ENCODE results near the gene TBCD. TPM values are rescaled to one million over a fixed set of nuclear protein-coding genes. Genes with fewer than 3 reads are reported as not detected.

TBCD gene
- total and polyA plus RNA-seq, 9 of the 15 experiments (the other 6 are each of a cell fraction or from before 2014, with no cell fraction given), result 8.9 to 98.5 (median 28.0) TPM

GRCh38 chr17:82914375-82914774, 162.5 kb downstream of the TBCD start:
- H3K36me3 ChIP-seq (ENCODE audit: control insufficient read depth, insufficient read depth, low read length), result peaks cover 39% of the 10 kb centered on the region; the same call in 2 of the 3 replicates
- H3K4me2 ChIP-seq (ENCODE audit: insufficient read depth, low read length), result no peak overlapping the region
- no peak overlapping the region for H3K9ac ChIP-seq (ENCODE audit: insufficient read depth in 1 of 2, low read depth in 2 of 2, low read length in 2 of 2)
- ATAC-seq (no peak), DNase-seq (ENCODE audit: extremely low read depth in 1 of 4, low spot score in 3 of 4) (no peak), FAIRE-seq (no peak)
- no peak overlapping the region for H2AFZ ChIP-seq (ENCODE audit: low read depth, low read length)
- H3K27me3 ChIP-seq (ENCODE audit: control insufficient read depth in 2 of 2, insufficient read depth in 2 of 2, low read length in 2 of 2), result no peaks in the 10 kb centered on the region
- ChIA-PET POLR2A (interaction anchor here (0.6 to 1.3 kb wide), 3 partner anchors 11 to 177 kb away, joined by 3 read pairs; no protein-coding TSS in a partner anchor), CTCF (ENCODE audit: low intra/inter-chr PET ratio) (interaction anchor here (0.8 kb wide), 1 partner anchor 133 kb away, joined by 3 read pairs; no protein-coding TSS in a partner anchor)
- 0 out of 3 replicates have a peak, but pooled peaks cover 2% of the 10 kb centered on the region for H3K79me2 ChIP-seq (ENCODE audit: control insufficient read depth, insufficient read depth, low read length)
- in situ Hi-C loops (cut with MboI) (no loop called here), intact Hi-C loops (cut with micrococcal nuclease) (no loop called here)
- no TSS peak for BruUV-seq (replicated peaks)
- no peak overlapping the region for H3K27ac ChIP-seq (ENCODE audit: extremely low read depth, low read depth, low read length)
- H3K4me3 ChIP-seq, result no peak overlapping the region
- no peak for TF ChIP-seq FUS (optimal IDR thresholded peaks at IDR 0.05; ENCODE audit: low read depth, low read length)
- TF ChIP-seq ZNF699 (CRISPR knock-in tag; IDR thresholded peaks at IDR 0.05; ENCODE audit: insufficient replicate concordance), result no peak
- TF ChIP-seq TOE1 (IDR thresholded peaks at IDR 0.05; ENCODE audit: borderline replicate concordance), result no peak
- TF ChIP-seq TOE1 (CRISPR knock-in tag; IDR thresholded peaks at IDR 0.05; ENCODE audit: borderline replicate concordance, low read depth), result no peak
- TF ChIP-seq POLR3G (IDR thresholded peaks at IDR 0.05; ENCODE audit: extremely low read depth, insufficient read length, insufficient replicate concordance), result no peak
- no peak for TF ChIP-seq DIDO1 (tag; IDR thresholded peaks at IDR 0.05; ENCODE audit: low read depth)
- TF ChIP-seq ESRRA (IDR thresholded peaks at IDR 0.05; ENCODE audit: borderline replicate concordance, low read depth), result no peak
- TF ChIP-seq FOXK1 (CRISPR knock-in tag; IDR thresholded peaks at IDR 0.05; ENCODE audit: borderline replicate concordance), result no peak
- no peak for TF ChIP-seq ZC3H11A (IDR thresholded peaks at IDR 0.05; ENCODE audit: low read depth, low read length)
- TF ChIP-seq NR2C2 (CRISPR knock-in tag; IDR thresholded peaks at IDR 0.05), result no peak
- TF ChIP-seq NR2C2 (tag; IDR thresholded peaks at IDR 0.05), result no peak
- no peak for TF ChIP-seq HDGF (IDR thresholded peaks at IDR 0.05)
- no peak for TF ChIP-seq PPARD (CRISPR knock-in tag; IDR thresholded peaks at IDR 0.05)
- TF ChIP-seq HMG20A (CRISPR knock-in tag; conservative IDR thresholded peaks at IDR 0.05), result no peak
- no peak for TF ChIP-seq ZEB2 (IDR thresholded peaks at IDR 0.05)
- TF ChIP-seq SRSF1 (IDR thresholded peaks at IDR 0.05; ENCODE audit: low read depth, low read length), result no peak
- TF ChIP-seq ZNF584 (CRISPR knock-in tag; IDR thresholded peaks at IDR 0.05; ENCODE audit: low read depth), result no peak
- 94% methylated on average over 13 of the region's 19 CpGs for WGBS (ENCODE audit: insufficient coverage, low coverage, missing lambda C conversion rate)
- H3K9me1 ChIP-seq (ENCODE audit: control insufficient read depth, insufficient read depth, low read length), result peaks cover 3% of the 10 kb centered on the region
- peaks cover 5 to 31% of the 10 kb centered on the region in 2 experiments; a peak in 3 of 5 replicates for H3K4me1 ChIP-seq (replicated peaks in 1 of 2; ENCODE audit: control insufficient read depth in 2 of 2, insufficient read depth in 2 of 2, low read length in 2 of 2)
- H3K9me3 ChIP-seq (replicated peaks; ENCODE audit: control insufficient read depth, insufficient read depth, low read depth, low read length), result no peaks in the 10 kb centered on the region
- H4K20me1 ChIP-seq (replicated peaks; ENCODE audit: control insufficient read depth, insufficient read depth, low read length), result no peaks in the 10 kb centered on the region
